GM12874 (cell line): ENCODE results near the gene CHMP2A.

ENCODE experiments used
- TF ChIP-seq, protein P1 (sequence below): IDR thresholded peaks from 2 replicates; pipeline ENCODE4 v1.5.1; 2011; ENCODE audit warnings: low read depth, mild to moderate bottlenecking, control low read depth, low read length, moderate library complexity; ENCODE audit not compliant: insufficient read depth

CHMP2A gene

DNA sequence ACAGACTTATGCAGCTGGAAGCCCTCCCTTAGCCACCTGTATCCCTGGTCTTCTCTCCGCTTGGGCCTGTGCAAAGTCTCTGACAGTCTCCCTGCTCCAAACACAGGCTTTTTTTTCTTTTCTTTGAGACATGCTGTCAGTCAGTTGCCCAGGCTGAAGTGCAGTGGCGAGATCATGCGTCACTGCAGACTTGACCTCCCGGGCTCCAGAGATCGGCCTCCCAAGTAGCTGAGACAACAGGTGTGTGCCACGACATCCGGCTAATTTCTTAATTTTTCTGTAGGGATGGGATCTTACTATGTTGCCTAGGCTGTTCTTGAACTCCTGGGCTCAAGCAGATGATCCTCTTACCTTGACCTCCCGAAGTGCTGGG, 16.7 kb upstream of the CHMP2A start:
- TF ChIP-seq, protein P1, sequence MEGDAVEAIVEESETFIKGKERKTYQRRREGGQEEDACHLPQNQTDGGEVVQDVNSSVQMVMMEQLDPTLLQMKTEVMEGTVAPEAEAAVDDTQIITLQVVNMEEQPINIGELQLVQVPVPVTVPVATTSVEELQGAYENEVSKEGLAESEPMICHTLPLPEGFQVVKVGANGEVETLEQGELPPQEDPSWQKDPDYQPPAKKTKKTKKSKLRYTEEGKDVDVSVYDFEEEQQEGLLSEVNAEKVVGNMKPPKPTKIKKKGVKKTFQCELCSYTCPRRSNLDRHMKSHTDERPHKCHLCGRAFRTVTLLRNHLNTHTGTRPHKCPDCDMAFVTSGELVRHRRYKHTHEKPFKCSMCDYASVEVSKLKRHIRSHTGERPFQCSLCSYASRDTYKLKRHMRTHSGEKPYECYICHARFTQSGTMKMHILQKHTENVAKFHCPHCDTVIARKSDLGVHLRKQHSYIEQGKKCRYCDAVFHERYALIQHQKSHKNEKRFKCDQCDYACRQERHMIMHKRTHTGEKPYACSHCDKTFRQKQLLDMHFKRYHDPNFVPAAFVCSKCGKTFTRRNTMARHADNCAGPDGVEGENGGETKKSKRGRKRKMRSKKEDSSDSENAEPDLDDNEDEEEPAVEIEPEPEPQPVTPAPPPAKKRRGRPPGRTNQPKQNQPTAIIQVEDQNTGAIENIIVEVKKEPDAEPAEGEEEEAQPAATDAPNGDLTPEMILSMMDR: no peak

DNA sequence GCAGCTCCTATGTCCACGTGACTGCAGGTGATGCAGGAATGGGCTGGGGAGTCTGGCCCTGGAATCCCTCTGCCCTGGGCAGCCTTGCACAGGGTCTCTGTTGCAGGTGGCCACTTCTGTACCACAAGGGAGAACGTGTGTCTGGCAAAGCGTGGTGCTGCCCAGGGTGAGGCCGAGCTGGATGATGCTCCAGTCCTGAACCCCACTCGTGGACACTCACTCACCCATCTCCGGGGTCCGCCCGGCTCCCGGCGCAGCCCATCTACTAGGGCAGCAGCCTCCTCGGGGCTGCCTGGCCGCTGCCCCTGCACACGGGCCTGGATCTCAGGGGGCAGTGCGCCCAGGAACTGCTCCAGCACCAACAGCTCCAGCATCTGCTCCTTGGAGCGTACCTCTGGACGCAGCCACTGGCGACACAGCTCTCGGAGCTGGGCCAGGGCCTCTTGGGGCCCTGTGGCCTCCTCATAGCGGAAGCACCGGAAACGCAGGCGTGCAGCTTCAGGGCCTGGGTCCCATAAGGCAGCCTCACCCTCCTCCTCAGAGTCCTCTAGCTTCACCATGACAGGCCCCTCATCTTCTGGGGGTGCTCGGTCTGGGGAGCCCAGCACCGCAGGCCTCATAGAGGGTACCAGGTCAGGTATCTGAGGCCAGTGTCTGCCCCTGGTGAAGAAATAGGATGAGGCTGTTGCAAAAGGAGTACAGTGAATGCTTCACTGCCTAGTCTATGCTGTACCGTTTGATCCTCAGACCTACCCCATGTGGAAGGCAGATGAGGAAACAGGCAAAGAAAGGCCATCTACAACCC, 16.1 kb upstream of the CHMP2A start:
- TF ChIP-seq, protein P1: no peak

DNA sequence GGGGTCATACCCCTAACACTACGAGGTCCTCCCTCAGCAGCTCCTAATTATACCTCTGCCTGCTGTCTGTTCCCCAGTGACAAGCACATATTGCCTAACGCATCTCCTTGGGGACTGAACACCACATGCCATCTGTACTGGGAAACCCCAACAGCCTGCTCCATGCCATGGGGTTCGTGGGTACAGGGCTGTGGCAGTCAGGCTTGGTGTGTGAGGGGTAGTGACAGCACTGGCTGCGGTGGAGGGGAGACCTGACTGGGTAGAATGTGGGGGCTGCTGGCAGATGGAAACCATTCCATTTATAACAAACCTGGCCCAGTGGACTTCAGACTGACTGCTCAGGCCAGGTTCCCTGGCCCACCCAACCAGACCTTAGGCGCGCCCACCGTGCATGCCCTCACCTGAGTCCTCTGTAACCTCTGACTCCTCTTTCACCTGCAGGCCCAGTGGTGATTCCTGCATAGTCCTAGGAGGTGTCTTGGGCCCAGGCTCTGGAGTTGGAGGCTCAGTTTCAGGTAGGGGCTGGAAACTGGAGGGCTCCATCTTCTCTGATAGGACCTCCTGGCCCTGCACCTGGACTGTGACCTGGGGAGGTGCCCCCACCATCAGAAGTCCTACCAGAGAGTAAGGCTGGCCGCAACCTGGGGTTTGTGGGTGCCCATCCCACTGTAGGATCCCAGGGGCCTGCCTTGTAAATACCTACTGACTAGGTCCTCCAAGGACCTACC, 15.2 kb upstream of the CHMP2A start:
- TF ChIP-seq, protein P1: no peak

DNA sequence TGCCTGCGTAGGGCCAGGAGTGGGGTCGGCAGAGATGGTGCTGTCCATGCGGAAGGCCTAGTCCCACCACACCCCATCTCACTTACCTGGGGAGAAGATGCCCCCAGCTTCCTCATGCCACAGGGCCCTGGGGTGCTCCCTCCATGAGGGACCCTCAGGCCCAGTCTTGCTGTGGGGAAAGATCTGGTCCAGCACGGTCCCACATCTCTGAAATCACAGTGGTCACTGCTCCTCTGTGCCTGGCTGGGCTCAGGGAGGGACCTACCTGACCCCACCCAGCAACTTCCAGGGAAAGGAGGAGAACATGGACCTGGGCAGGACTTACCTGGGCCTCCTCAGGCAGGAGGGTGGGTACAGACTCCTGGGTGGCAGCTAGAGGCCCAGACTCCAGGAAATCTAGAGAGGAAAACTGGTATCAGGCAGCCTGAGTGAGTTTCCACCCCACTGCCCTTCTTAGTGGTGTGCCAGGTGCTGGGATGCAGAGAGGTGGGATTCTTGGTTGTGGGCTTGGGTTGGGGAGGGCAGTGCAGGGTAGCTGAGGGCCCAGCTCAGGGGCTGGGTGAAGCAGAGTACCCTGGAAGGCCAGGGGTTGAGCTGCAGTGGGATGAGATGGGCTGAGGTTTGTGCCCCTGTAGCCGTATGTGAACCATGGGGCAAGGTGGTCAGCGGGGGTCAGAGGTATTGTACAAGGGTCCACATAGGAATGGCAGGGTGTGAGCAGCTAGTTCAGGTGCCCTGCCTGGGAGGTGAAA, 14.5 kb upstream of the CHMP2A start:
- TF ChIP-seq, protein P1: no peak

DNA sequence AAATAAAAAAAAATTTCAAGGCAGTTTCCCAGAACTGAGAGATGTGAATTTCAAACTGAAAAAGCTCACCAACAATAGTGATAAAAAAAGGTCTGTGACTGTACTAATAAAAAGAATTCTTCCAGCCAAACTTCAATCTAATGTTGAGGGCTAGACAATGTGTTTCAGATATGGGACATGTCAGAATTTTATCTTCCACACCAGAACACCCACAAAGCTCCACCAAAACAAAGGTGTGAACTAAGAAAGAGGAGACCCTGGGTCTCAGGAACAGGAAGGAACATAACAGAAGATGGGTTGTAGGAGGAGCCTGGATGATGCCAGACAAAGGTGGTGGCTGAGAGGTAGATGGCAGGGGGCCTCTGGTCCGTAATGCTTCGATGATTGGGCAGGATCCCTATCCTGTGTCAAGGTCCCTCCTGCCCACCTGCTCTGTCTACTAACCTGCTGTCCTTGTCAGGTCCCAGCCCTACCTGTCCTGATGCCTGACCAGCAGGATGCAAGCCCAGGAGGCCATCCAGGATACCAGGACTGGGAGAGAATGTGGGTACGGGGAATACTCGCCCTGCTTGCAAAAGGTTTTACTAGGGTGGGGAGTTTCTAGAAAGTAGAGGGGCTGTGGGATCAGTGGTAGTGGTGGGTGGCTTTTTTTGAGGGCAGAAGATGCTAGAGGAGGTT, 13.7 kb upstream of the CHMP2A start:
- TF ChIP-seq, protein P1: no peak

DNA sequence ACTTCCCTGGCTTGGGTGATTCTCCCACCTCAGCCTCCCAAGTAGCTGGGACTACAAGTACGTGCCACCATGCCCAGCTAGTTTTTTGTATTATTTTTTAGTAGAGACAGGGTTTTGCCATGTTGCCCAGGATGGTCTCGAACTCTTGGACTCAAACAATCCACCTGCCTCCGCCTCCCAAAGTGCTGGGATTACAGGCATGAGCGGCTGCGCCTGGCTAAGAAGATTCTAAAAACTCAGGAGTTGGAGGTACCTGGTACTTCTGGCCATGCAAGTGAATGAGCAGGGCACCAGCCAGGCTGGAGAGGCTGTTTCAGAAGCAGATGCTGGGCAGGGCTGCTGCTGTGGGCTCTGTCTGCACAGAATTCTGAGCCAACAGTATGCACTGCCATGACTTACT, 12.1 kb upstream of the CHMP2A start:
- TF ChIP-seq, protein P1: no peak
